NOMO-1 treated with DMSO at 0.1 percent for 48 hours (cell line): ENCODE results near the gene ZMYM4.
A peak's percentile ranks its signal among the peaks of the same experiment; 100 is the strongest.
"Not testable (repeated sequence)": the region's sequence is repeated elsewhere in the genome, so short reads cannot be mapped to it uniquely, and the experiment has no call there.

ENCODE experiments used
- DNase-seq: peaks from one replicate; lab custom pipeline; 2025; ENCODE audit not compliant: unreplicated experiment; lab: John Stamatoyannopoulos, UW

The ZMYM4 gene

DNA sequence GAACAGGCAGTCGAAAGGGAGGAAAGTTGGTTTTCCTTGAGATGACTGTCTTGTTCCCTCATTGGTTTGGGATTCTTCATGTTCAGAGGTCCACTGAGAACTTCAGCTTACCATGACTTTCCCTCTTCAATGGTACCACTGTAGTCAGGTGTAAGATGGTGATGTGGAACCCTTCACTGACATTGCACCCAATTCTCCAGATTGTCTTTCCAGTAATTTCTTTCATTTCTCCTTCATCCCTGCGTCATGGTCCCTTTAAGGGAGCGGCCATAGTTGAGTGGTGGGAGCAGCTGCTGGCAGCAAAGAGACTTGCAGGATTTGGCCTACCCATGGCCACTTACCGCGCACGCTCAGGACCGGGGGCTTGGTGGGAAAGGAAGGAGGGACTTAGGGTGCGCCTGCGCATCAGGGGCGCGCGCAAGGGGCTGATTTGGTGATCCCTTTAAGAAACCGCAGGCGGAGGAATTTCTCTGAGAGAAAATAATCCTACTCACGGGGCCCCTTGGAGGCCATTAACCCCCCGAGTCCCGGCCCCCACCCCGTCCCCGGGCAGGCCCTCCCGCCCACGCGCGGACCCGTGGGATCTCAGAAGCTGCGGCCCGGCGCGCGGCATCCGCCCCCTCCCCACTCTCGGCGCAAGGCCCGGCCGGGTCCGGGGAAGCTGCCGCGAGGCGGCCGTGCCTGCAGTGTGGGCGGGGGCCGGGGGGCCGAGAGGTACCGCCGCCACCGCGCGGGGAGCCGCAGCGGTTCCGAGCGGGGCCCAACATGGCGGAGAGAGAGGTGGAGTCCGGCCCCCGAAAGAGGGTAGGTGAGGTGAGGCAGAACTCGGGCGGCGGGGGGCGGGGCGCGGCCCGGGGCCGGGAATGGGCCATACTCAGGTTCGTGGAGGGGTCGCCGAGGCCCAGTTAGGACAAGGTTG lies at the start of gene ZMYM4:
Gene ZMYM4, plus strand, starts transcription at position 428 of the 919 bp plus-strand sequence. Its CDS starts 338 bp downstream, at position 766.
- peak; percentile 93 for DNase-seq

- peak; percentile 2 for DNase-seq
Measured at GRCh38 chr1:35220976-35221375, 47.5 kb upstream of the ZMYM4 start.

DNA sequence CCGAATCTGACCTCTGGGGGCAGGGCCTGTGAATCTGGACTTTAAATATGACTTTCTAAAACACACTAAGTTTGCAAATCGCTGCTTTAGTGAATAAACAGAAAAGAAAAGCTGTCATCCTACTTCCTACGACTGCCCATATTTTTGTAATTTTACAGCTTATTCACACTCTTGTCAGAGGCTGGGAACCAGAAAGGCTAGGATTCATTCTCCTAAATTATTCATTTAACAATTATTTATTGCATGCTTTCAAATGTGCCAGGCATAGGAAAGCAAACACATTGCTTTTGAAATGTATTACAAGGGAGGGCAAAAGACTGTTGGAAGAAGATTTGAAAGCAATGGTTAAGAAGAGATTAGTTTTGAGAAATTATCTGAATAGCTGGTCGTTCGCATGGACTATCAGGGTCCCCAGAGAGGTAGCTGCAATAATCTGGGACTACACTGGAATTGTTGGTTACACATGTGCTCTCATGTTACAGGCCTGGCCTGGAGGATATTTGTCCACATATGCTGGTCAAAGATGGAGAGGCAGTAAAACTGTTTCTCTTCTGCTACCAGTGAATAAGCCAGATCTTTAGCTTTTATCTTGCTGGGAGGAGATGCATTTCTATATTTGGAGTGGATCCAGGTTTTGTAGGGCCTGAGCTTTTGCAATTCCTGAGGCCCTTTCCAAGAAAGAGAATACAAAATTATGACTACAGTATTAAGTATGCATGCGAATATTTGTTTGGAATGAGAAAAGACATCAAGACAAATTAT lies 46.0 kb upstream of the ZMYM4 start:
- DNase-seq, result no peak

DNA sequence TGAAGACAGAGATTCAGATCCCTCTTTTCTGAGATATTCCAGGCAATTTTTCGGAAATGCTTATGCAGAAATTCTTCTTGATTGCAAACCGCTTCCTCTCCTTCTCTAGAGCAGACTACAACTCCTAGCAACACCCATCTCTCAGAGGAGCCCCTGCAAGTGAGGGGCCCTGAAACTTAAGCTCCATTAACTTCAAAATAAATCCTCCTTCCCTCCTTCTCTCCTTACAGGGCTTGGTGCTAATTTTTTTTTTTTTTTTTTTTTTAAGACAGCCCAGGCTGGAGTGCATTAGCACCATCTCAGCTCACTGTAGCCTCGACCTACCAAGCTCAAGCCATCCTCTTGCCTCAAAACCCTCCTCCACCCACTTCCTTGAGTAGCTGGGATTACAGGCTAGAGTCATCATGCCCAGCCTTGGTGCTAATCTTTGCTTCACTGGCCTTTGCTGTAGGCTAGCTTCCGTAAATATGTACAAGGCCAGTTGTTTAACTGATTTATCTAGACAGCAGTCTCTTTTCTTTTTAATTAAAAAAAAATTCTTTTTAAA lies 45.4 kb upstream of the ZMYM4 start:
- DNase-seq, result no peak

- DNase-seq, result no peak
Measured at GRCh38 chr1:35226546-35226945, 42.0 kb upstream of the ZMYM4 start.

DNA sequence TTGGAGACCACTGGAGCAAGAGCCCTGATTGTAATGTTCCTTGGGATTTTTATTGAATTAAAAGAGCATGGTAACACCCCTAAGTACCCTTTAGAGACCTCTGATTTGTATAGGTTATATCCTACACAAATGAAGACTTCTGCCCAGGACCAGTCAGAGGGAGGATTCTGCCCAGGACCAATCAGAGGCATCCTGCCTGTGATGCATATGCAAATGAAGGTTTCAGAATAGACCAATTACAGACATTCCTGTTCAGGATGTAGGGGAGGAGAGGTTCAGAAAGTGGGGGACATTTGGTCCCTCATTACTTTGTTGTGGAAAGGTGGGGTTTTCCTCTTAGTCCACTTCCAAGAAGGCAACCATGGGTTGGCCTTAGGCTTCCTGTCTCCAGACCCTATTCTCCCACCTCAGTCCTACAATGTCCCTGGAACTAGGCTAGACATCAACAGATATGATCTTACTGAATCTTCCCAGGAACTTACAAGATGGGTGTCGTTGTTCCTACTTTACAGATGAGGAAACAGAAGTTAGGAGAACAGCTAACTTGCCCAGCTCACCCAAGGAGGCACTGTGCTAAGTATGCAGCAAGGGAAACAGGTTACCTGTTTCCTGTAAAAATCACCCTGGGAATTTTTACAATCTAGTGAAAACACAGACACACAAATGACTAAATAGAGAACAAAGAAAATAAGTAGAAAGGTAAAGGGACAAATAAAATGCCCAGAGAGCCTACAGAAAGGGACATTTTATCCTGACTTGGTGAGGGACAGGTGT lies 38.7 kb upstream of the ZMYM4 start:
- no peak for DNase-seq

- no peak for DNase-seq
Measured at GRCh38 chr1:35231287-35231686, 37.2 kb upstream of the ZMYM4 start.

DNA sequence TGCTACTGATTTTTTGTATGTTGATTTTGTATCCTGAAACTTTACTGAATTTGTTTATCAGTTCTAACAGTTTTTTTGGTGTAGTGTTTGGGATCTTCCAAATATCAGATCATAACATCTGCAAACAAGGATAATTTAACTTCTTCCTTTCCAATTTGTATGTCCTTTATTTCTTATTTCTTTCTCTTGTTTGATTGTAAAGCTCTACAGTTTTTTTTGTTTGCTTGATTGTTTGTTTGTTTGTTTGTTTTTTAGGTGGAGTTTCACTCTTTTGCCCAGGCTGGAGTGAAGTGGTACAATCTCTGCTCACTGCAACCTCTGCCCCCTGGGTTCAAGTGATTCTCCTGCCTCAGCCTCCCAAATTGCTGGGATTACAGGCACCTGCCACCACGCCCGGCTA lies 31.7 kb upstream of the ZMYM4 start:
- DNase-seq, result not testable (repeated sequence)

GRCh38 chr1:35243691-35244090 lies 24.8 kb upstream of the ZMYM4 start:
- DNase-seq, result peak; percentile 68

- no peak for DNase-seq
Measured at GRCh38 chr1:35247256-35247655, 21.3 kb upstream of the ZMYM4 start.

DNA sequence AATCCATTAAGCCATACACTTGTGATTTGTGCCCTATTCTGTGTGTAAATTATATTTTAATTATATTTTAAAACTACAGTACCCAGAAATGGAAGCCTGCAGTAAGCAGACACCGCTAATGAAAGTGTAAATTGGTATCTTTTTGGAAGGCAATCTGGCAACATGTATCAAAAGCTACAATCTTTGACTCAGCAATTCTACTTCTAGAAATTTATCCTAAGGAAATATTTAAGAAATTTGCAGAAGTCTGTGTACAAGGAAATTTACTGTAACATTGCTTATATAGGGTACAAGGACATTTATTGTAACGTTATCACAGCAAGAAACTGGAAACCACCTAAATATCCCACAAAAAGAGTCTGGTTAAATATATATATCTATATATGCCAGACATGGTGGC lies 14.6 kb upstream of the ZMYM4 start:
- DNase-seq, result no peak

DNA sequence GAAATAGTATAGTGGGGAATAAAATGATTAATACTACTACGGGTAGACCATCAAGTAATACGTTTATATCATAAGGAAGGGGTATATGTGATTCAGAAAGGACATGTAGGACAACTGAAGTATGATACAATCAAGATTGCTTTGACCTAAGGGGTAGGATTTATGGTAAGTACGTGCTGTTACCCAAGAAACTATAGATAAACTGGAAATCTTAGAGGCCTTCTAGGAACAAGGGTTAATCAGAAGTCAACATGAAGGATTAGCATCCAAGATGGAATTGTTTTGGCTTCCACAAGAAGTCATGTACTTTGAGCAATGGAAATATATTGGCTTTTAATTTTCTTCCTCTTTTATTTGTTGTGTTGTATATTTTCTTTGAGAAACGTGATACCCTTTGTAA lies 13.2 kb upstream of the ZMYM4 start:
- DNase-seq, result no peak

GRCh38 chr1:35259561-35259960 lies 8.9 kb upstream of the ZMYM4 start:
- no peak for DNase-seq

DNA sequence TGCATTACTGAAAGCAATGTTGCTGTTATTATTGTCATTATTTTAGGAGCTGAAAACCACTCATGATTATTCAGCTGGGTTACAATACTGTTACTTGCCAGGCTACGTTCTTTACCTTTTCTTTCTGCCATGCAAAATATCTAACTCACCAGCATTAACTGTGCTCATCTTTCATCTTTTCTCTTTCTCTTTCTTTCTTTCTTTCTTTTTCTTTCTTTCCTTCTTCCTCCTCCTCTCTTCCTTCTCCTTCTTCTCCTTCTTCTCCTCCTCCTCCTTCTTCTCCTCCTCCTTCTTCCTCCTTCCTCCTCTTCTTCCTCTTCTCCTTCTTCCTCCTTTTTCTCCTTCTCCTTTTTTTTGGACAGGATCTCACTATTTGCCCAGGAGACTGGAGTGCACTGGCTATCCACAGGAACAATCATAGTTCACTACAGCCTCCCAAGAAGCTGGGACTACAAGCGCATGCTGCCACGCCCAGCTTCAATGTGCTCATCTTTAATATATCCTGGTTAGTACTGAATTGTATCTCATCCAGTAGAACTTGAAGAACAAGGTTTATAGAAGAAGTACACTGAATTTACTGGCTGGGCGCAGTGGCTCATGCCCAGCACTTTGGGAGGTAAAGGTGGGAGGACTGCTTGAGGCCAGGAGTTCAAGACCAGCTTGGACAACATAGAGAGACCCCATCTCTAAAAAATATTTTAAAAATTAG lies 6.9 kb upstream of the ZMYM4 start:
- no peak for DNase-seq

GRCh38 chr1:35264035-35264434 lies 4.5 kb upstream of the ZMYM4 start:
- DNase-seq, result no peak

DNA sequence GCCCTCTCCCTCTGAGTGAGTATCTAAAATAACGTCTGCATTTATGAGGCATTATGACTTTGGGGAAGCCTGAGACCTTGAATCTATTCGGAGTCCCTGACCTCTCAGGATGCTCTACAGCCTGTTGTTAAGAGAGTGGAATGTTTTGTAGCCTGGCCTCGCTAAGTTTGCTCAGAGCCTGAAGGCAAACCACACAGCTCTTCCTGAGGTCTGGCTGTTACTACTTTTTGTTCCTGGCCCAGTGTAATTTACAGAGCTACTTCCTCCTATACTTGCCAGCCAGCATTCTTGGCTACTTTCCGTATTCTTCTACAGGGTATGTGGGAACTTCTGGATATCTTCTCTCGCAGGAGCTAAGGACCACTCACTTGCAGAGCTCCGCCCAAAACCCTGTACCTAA lies 3.6 kb upstream of the ZMYM4 start:
- peak; percentile 51 for DNase-seq

GRCh38 chr1:35266306-35266705 lies 2.2 kb upstream of the ZMYM4 start:
- no peak for DNase-seq

DNA sequence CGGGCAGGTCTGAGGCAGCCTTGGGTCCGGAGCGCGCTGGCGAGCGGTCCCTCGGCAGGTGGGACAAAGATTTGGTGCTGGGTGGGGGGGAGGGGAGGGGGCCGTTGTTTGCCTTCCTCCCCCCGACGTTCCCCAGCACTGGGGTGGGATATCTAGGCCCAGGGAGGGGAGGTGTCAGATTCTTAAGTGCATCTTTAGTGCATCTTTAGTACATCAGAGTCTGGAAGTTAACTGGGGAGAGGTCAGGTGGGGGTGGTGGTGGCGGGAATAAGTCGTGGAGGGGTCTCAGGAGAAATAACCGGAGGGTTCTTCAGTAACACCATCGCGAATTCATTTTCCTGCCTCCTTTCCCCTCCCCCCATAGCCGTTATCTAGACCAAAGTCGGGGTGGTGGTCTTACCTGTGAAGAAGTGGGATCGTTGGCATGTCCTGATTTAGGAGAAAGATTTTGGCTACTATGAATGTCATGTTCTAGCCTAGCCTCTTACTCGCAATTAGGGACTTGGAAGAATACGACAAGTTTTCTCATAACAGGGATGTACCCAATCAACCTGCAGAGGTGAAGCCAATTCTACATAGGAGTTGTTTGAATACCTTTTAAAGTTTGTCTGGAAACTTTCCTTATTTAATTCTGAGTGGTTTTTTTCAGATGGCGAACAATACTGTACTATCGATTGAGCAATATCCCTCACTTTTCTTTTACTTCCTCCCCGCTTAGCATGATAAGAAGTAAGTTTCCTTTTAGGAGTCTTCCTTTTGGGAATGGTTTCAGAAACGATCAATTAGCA lies 886 bp downstream of the ZMYM4 start:
- DNase-seq, result peak; percentile 52

- DNase-seq, result no peak
Measured at GRCh38 chr1:35269989-35270289, 1.4 kb downstream of the ZMYM4 start.

GRCh38 chr1:35270836-35271235 lies 2.3 kb downstream of the ZMYM4 start:
- DNase-seq, result no peak
